PFSK-1 (cell line): ENCODE results near the gene ANKRD1.

Source experiments
- FOXP2 ChIP-seq: optimal IDR thresholded peaks from 2 replicates; pipeline ENCODE3; 2011; ENCODE audit warnings: borderline replicate concordance, control low read depth, inconsistent platforms; ENCODE audit not compliant: insufficient read depth; ENCODE audit errors: extremely low read length, extremely low read depth
- POLR2AphosphoS5 ChIP-seq: IDR thresholded peaks from 2 replicates; pipeline ENCODE4 v1.6.1; 2012; ENCODE audit warnings: low read depth, mild to moderate bottlenecking, control low read depth, low read length, moderate library complexity
- REST ChIP-seq, 2 experiments: IDR thresholded peaks; 2 replicates each; pipeline versions ENCODE4 v1.6.1 to v1.8.0; 2011 to 2012; ENCODE audit warnings: low read depth in 2 of 2, low read length in 2 of 2, control low read depth in 1 of 2, inconsistent platforms in 1 of 2, mild to moderate bottlenecking in 1 of 2, moderate library complexity in 1 of 2; ENCODE audit not compliant: insufficient read depth in 1 of 2
- SIN3A ChIP-seq: IDR thresholded peaks from 2 replicates; pipeline ENCODE4 v1.6.1; 2012; ENCODE audit warnings: mild to moderate bottlenecking, low read length, moderate library complexity, borderline replicate concordance; ENCODE audit not compliant: insufficient read depth
- TAF1 ChIP-seq: IDR thresholded peaks from 2 replicates; pipeline ENCODE4 v1.6.1; 2012; ENCODE audit warnings: low read length, control low read depth, borderline replicate concordance; ENCODE audit not compliant: insufficient read depth

ANKRD1 gene

GRCh38 chr10:90925079-90926029 is 4.5 kb upstream of the ANKRD1 start:
- TF ChIP-seq POLR2AphosphoS5 (no peak), REST (IDR thresholded peaks at IDR 0.05; ENCODE audit: insufficient read depth in 1 of 2, low read depth in 2 of 2, low read length in 2 of 2) (no peak), TAF1 (no peak), SIN3A (no peak), FOXP2 (no peak)

GRCh38 chr10:90924552-90924951 is 3.7 kb upstream of the ANKRD1 start:
- TF ChIP-seq FOXP2 (no peak), REST (IDR thresholded peaks at IDR 0.05; ENCODE audit: insufficient read depth in 1 of 2, low read depth in 2 of 2, low read length in 2 of 2) (no peak), TAF1 (no peak), SIN3A (no peak), POLR2AphosphoS5 (no peak)

- TF ChIP-seq REST (IDR thresholded peaks at IDR 0.05; ENCODE audit: insufficient read depth in 1 of 2, low read depth in 2 of 2, low read length in 2 of 2): no peak
- no peak for TF ChIP-seq SIN3A
- TF ChIP-seq POLR2AphosphoS5: no peak
Observed at GRCh38 chr10:90923111-90923731, 2.3 kb upstream of the ANKRD1 start.

- TF ChIP-seq REST (IDR thresholded peaks at IDR 0.05; ENCODE audit: insufficient read depth in 1 of 2, low read depth in 2 of 2, low read length in 2 of 2): no peak
- no peak for TF ChIP-seq POLR2AphosphoS5
- no peak for TF ChIP-seq TAF1
- no peak for TF ChIP-seq SIN3A
- no peak for TF ChIP-seq FOXP2
Observed at GRCh38 chr10:90921906-90922305, 1.0 kb upstream of the ANKRD1 start.
